Liver (tissue), 9 donors: ENCODE results near the gene ZFYVE19. TPM values are rescaled to one million over a fixed set of nuclear protein-coding genes. Genes with fewer than 3 reads are reported as not detected.

ENCODE experiments used
- DNase-seq: peaks from one replicate; pipeline ENCODE4 v3.0.0-alpha.2; 2017; ENCODE audit warnings: low spot score
- H3K27ac ChIP-seq, 2 donors: one replicate each; pipeline ENCODE4 v1.7.0; 2013; ENCODE audit warnings: inconsistent platforms in 2 of 2, low read length in 2 of 2, control low read depth in 1 of 2, low read depth in 1 of 2, mild to moderate bottlenecking in 1 of 2
- H3K27me3 ChIP-seq, 4 donors: one replicate each; pipeline versions ENCODE4 v1.6.1 to v1.7.0; 2013; ENCODE audit warnings: low read length in 3 of 4, inconsistent platforms in 1 of 4, mild to moderate bottlenecking in 1 of 4, moderate library complexity in 1 of 4; ENCODE audit not compliant: control insufficient read depth in 4 of 4, insufficient read depth in 4 of 4
- H3K36me3 ChIP-seq, 4 donors: one replicate each; pipeline versions ENCODE4 v1.6.1 to v1.7.0; 2013; ENCODE audit warnings: low read length in 3 of 4, mild to moderate bottlenecking in 3 of 4, low read depth in 1 of 4, moderate library complexity in 1 of 4; ENCODE audit not compliant: control insufficient read depth in 4 of 4, insufficient read depth in 3 of 4
- H3K4me1 ChIP-seq, 4 donors: one replicate each; pipeline versions ENCODE4 v1.6.1 to v1.7.0; 2013; ENCODE audit warnings: low read length in 3 of 4, mild to moderate bottlenecking in 3 of 4, moderate library complexity in 1 of 4; ENCODE audit not compliant: control insufficient read depth in 4 of 4, insufficient read depth in 4 of 4
- H3K4me3 ChIP-seq, 3 donors: one replicate each; pipeline versions ENCODE4 v1.6.1 to v1.7.0; 2013; ENCODE audit warnings: low read length in 3 of 3, control low read depth in 1 of 3, low read depth in 1 of 3, mild to moderate bottlenecking in 1 of 3
- H3K9ac ChIP-seq, 2 donors: one replicate each; pipeline ENCODE4 v1.7.0; 2013; ENCODE audit warnings: low read length in 2 of 2, mild to moderate bottlenecking in 2 of 2, moderate library complexity in 2 of 2, control low read depth in 1 of 2, low read depth in 1 of 2
- H3K9me3 ChIP-seq, 4 donors: one replicate each; pipeline versions ENCODE4 v1.6.1 to v1.7.0; 2013; ENCODE audit warnings: low read length in 3 of 4; ENCODE audit not compliant: control insufficient read depth in 4 of 4
- ATF3 ChIP-seq: IDR thresholded peaks from 2 replicates; pipeline ENCODE4 v1.6.1; 2016; ENCODE audit warnings: antibody characterized with exemption
- FOXA1 ChIP-seq: IDR thresholded peaks from 2 replicates; pipeline ENCODE4 v1.6.1; 2016; ENCODE audit warnings: antibody characterized with exemption
- GABPA ChIP-seq, 2 donors: IDR thresholded peaks in 1 of 2; conservative IDR thresholded peaks in 1 of 2; 2 replicates each; pipeline ENCODE4 v1.6.1; 2016; ENCODE audit warnings: antibody characterized with exemption in 2 of 2, mild to moderate bottlenecking in 1 of 2, moderate library complexity in 1 of 2
- HNF4A ChIP-seq, 2 donors: conservative IDR thresholded peaks; 2 replicates each; pipeline ENCODE4 v1.6.1; 2016; ENCODE audit warnings: antibody characterized with exemption in 2 of 2, mild to moderate bottlenecking in 2 of 2
- JUND ChIP-seq, 2 donors: IDR thresholded peaks; 2 replicates each; pipeline ENCODE4 v1.6.1; 2016; ENCODE audit warnings: antibody characterized with exemption in 2 of 2
- NR2F2 ChIP-seq: IDR thresholded peaks from 2 replicates; pipeline ENCODE4 v1.6.1; 2016; ENCODE audit warnings: antibody characterized with exemption
- RAD21 ChIP-seq, 2 donors: IDR thresholded peaks; 2 replicates each; pipeline ENCODE4 v1.6.1; 2016; ENCODE audit warnings: antibody characterized with exemption in 2 of 2, mild to moderate bottlenecking in 2 of 2
- RXRA ChIP-seq, 2 donors: IDR thresholded peaks; 2 replicates each; pipeline ENCODE4 v1.6.1; 2017 to 2018; ENCODE audit warnings: antibody characterized with exemption in 2 of 2, mild to moderate bottlenecking in 1 of 2
- SP1 ChIP-seq: IDR thresholded peaks from 2 replicates; pipeline ENCODE4 v1.6.1; 2018; ENCODE audit warnings: antibody characterized with exemption, mild to moderate bottlenecking
- WGBS: extraction: QIAGEN DNeasy Blood & Tissue Kit; methylation state at CpG from one replicate; pipeline ENCODE4 v1.1.7; 2013; 5-methylcytosine and 5-hydroxymethylcytosine counted together
- polyA plus RNA-seq, 2 donors: library from polyadenylated mRNA; stranded (reverse) in 1 of 2; unstranded in 1 of 2; fragments of 200-250 nt in 1 of 2; fragments of >200 nt in 1 of 2; fragmentation: Nextera tagmentation in 1 of 2; extraction: Ambion mirVana in 1 of 2; gene quantifications; one replicate each; pipeline versions ENCODE4 v1.2.1 to v1.2.3, GENCODE V29; 2013 to 2015
- total RNA-seq, 2 donors: library from RNA; depleted of rRNA; stranded (reverse); fragments of >200 nt; gene quantifications; one replicate each; pipeline ENCODE4 v1.2.3, GENCODE V29; 2014
- TF ChIP-seq, protein P1 (sequence below): IDR thresholded peaks from 2 replicates; pipeline ENCODE4 v1.6.1; 2016; ENCODE audit warnings: antibody characterized with exemption
- TF ChIP-seq, protein P2 (sequence below): IDR thresholded peaks from 2 replicates; pipeline ENCODE4 v1.6.1; 2016; ENCODE audit warnings: antibody characterized with exemption
- TF ChIP-seq, protein P3 (sequence below): fragments of 150-350 bp; IDR thresholded peaks from 2 replicates; pipeline ENCODE4 v1.5.1; 2017; ENCODE audit warnings: improper control_type of control experiment, low read depth, low read length; ENCODE audit not compliant: missing input control
- donor health status: healthy.
- donor health status: healthy.
- donor health status: healthy.
- donor health status: healthy.
- donor health status: healthy.

The ZFYVE19 gene
- total and polyA plus RNA-seq, 4 donors = 10.4 to 41.2 (median 19.7) TPM

GRCh38 chr15:40769274-40770146 lies 37.4 kb upstream of the ZFYVE19 start, which contains the start of gene C15orf62:
C15orf62 (plus strand) TSS chr15:40769980; CDS start chr15:40770496, 516 bp downstream.
- no peak for DNase-seq
- H3K9ac ChIP-seq = no peak within 1 kb of the TSS
- H3K4me3 ChIP-seq = no peak within 1 kb of the TSS
- TF ChIP-seq GABPA (IDR thresholded peaks at IDR 0.05 in 1 of 2, conservative IDR thresholded peaks at IDR 0.05 in 1 of 2) = no peak
- no peak for TF ChIP-seq JUND (IDR thresholded peaks at IDR 0.05)
- TF ChIP-seq, protein P1, sequence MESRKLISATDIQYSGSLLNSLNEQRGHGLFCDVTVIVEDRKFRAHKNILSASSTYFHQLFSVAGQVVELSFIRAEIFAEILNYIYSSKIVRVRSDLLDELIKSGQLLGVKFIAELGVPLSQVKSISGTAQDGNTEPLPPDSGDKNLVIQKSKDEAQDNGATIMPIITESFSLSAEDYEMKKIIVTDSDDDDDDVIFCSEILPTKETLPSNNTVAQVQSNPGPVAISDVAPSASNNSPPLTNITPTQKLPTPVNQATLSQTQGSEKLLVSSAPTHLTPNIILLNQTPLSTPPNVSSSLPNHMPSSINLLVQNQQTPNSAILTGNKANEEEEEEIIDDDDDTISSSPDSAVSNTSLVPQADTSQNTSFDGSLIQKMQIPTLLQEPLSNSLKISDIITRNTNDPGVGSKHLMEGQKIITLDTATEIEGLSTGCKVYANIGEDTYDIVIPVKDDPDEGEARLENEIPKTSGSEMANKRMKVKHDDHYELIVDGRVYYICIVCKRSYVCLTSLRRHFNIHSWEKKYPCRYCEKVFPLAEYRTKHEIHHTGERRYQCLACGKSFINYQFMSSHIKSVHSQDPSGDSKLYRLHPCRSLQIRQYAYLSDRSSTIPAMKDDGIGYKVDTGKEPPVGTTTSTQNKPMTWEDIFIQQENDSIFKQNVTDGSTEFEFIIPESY = no peak
- no peak for TF ChIP-seq FOXA1
- no peak for TF ChIP-seq RAD21 (IDR thresholded peaks at IDR 0.05)
- TF ChIP-seq ATF3 = no peak
- H3K9me3 ChIP-seq = no peaks in the 10 kb centered on the region
- H3K4me1 ChIP-seq = peaks cover 4 to 61% (median 40%) of the 10 kb centered on the region in 4 donors
- peak within 1 kb of the TSS; percentile 56 to 71 for H3K27ac ChIP-seq
- WGBS = 65% methylated on average over 28 of the region's 28 CpGs
- H3K27me3 ChIP-seq = no peaks in the 10 kb centered on the region
- H3K36me3 ChIP-seq = peaks cover 0 to 31% (median 13%) of the 10 kb centered on the region in 4 donors

- Histone ChIP-seq H3K9ac (no peak overlapping the region), H3K27me3 (no peaks in the 10 kb centered on the region), H3K4me1 (peaks cover 4 to 58% (median 36%) of the 10 kb centered on the region in 4 donors), H3K9me3 (no peaks in the 10 kb centered on the region), H3K27ac (peak overlapping the region; percentile 56 to 71), H3K4me3 (no peak overlapping the region), H3K36me3 (peaks cover 0 to 38% (median 17%) of the 10 kb centered on the region in 4 donors)
- TF ChIP-seq, protein P2, sequence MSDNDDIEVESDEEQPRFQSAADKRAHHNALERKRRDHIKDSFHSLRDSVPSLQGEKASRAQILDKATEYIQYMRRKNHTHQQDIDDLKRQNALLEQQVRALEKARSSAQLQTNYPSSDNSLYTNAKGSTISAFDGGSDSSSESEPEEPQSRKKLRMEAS = no peak
- TF ChIP-seq RXRA (IDR thresholded peaks at IDR 0.05) = no peak
- TF ChIP-seq, protein P3, sequence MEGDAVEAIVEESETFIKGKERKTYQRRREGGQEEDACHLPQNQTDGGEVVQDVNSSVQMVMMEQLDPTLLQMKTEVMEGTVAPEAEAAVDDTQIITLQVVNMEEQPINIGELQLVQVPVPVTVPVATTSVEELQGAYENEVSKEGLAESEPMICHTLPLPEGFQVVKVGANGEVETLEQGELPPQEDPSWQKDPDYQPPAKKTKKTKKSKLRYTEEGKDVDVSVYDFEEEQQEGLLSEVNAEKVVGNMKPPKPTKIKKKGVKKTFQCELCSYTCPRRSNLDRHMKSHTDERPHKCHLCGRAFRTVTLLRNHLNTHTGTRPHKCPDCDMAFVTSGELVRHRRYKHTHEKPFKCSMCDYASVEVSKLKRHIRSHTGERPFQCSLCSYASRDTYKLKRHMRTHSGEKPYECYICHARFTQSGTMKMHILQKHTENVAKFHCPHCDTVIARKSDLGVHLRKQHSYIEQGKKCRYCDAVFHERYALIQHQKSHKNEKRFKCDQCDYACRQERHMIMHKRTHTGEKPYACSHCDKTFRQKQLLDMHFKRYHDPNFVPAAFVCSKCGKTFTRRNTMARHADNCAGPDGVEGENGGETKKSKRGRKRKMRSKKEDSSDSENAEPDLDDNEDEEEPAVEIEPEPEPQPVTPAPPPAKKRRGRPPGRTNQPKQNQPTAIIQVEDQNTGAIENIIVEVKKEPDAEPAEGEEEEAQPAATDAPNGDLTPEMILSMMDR = no peak
- no peak for TF ChIP-seq RAD21 (IDR thresholded peaks at IDR 0.05)
- TF ChIP-seq SP1 = no peak
- TF ChIP-seq NR2F2 = no peak
- TF ChIP-seq HNF4A (conservative IDR thresholded peaks at IDR 0.05) = no peak
- no peak for DNase-seq
- WGBS = 82% methylated on average over 17 of the region's 17 CpGs
These were observed 36.7 kb upstream of the ZFYVE19 start for GRCh38 chr15:40770147-40770721.
